Measurements from ENCODE around the gene CDK15.
"Not testable (repeated sequence)": the region's sequence is repeated elsewhere in the genome, so short reads cannot be mapped to it uniquely, and the experiment has no call there.

Gene CDK15

GRCh38 chr2:201806442-201807170 is at the start of gene CDK15:
Gene CDK15, plus strand, starts transcription at chr2:201806537. Its CDS starts 128 bp downstream, at chr2:201806665.
- DNase-seq, result no peak

- DNase-seq, result no peak
These were observed 48.1 kb upstream of the CDK15 start for GRCh38 chr2:201758234-201758633.

- no peak for DNase-seq
These were observed 47.5 kb upstream of the CDK15 start for GRCh38 chr2:201758873-201759272.

- DNase-seq, result no peak
These were observed 46.8 kb upstream of the CDK15 start for GRCh38 chr2:201759567-201759966.

GRCh38 chr2:201761101-201761500 is 45.2 kb upstream of the CDK15 start:
- DNase-seq, result no peak

GRCh38 chr2:201764469-201764868 is 41.9 kb upstream of the CDK15 start:
- not testable (repeated sequence) for DNase-seq

- no peak for DNase-seq
These were observed 40.5 kb upstream of the CDK15 start for GRCh38 chr2:201765799-201766198.

GRCh38 chr2:201768918-201769317 is 37.4 kb upstream of the CDK15 start:
- no peak for DNase-seq

- no peak for DNase-seq
These were observed 36.5 kb upstream of the CDK15 start for GRCh38 chr2:201769666-201770373.

- DNase-seq, result no peak
These were observed 32.3 kb upstream of the CDK15 start for GRCh38 chr2:201773990-201774389.

GRCh38 chr2:201774546-201774945 is 31.8 kb upstream of the CDK15 start:
- no peak for DNase-seq

GRCh38 chr2:201775326-201775725 is 31.0 kb upstream of the CDK15 start:
- no peak for DNase-seq

GRCh38 chr2:201777043-201777442 is 29.3 kb upstream of the CDK15 start:
- no peak for DNase-seq

- no peak for DNase-seq
These were observed 28.5 kb upstream of the CDK15 start for GRCh38 chr2:201777869-201778268.

- DNase-seq, result no peak
These were observed 26.2 kb upstream of the CDK15 start for GRCh38 chr2:201779901-201780673.

- DNase-seq, result peak; percentile 89 to 93
These were observed 25.5 kb upstream of the CDK15 start, which contains the start of gene ALS2 for GRCh38 chr2:201780674-201781493. Gene ALS2, minus strand, starts transcription at chr2:201780933. Its CDS starts 12,048 bp downstream, at chr2:201768885.

GRCh38 chr2:201781557-201782051 is 24.7 kb upstream of the CDK15 start:
- peak in 1 of 2 donors; percentile 13 for DNase-seq

GRCh38 chr2:201784563-201784962 is 21.8 kb upstream of the CDK15 start:
- DNase-seq, result no peak

GRCh38 chr2:201785135-201785534 is 21.2 kb upstream of the CDK15 start:
- no peak for DNase-seq

GRCh38 chr2:201786471-201786870 is 19.9 kb upstream of the CDK15 start:
- DNase-seq, result no peak

GRCh38 chr2:201788371-201788770 is 18.0 kb upstream of the CDK15 start:
- DNase-seq, result no peak

- DNase-seq, result no peak
These were observed 16.9 kb upstream of the CDK15 start for GRCh38 chr2:201789395-201789794.

Measured in CD4-positive, alpha-beta T cell treated with Interferon alpha-2 for 1 hour (primary cell).